HCT116 (cell line): ENCODE data around the gene HTR7. TPM values are rescaled to one million over a fixed set of nuclear protein-coding genes. Genes with fewer than 3 reads are reported as not detected.

Experiments
- ATAC-seq: fragments of 200-7000 bp; cut with Tn5 transposase; 2 replicates; pipeline ENCODE4 v1.9.1; 2020; ENCODE audit warnings: mild to moderate bottlenecking, moderate library complexity
- BruUV-seq: library from RNA; stranded (reverse); fragments of 400-500 nt; replicated peaks from 2 replicates; lab custom pipeline; 2021; lab: Mats Ljungman, UMichigan
- CTCF ChIA-PET: fragments of 300-600 bp; sonication (Branson Sonifier 250); formaldehyde crosslinking; loops from one replicate; lab custom pipeline; 2021; ENCODE audit warnings: antibody characterized with exemption; lab: Charles Lee
- POLR2A ChIA-PET: fragments of 300-600, 350-600 bp; sonication (Branson Sonifier 250); formaldehyde crosslinking; loops from one replicate; lab custom pipeline; 2021; ENCODE audit warnings: antibody characterized with exemption; lab: Charles Lee
- RAD21 ChIA-PET, 2 experiments: fragments of 300-600 bp; sonication (Branson Sonifier 250); formaldehyde crosslinking; loops; one replicate each; lab custom pipeline; 2023; ENCODE audit warnings: low total read pairs in 2 of 2; ENCODE audit not compliant: uncharacterized antibody in 2 of 2, unreplicated experiment in 2 of 2, low non-redundant PET in 1 of 2; lab: Charles Lee
- DNase-seq: peaks from one replicate; pipeline ENCODE4 v3.0.0-alpha.2; 2010; ENCODE audit warnings: low read depth, low spot score
- H2AFZ ChIP-seq: fragments of 200-600 bp; shearing (Covaris generic), sonication (generic); 2 replicates; pipeline ENCODE4 v1.6.1; 2017; ENCODE audit warnings: low read depth, mixed run types, mixed read lengths, antibody characterized with exemption, low read length; ENCODE audit not compliant: poor library complexity, severe bottlenecking
- H3K27ac ChIP-seq: 2 replicates; pipeline ENCODE4 v1.5.1; 2012; ENCODE audit warnings: low read depth, low read length
- H3K27me3 ChIP-seq: fragments of 200-600 bp; sonication (generic); 2 replicates; pipeline ENCODE4 v1.6.1; 2016; ENCODE audit warnings: mixed run types, low read length, mixed read lengths; ENCODE audit not compliant: insufficient read depth
- H3K36me3 ChIP-seq, 2 experiments: fragments of 200-500 bp in 1 of 2; fragments of 200-600 bp in 1 of 2; sonication (Bioruptor generic) in 1 of 2; sonication (generic) in 1 of 2; 2 replicates each; pipeline versions ENCODE4 v1.5.1 to v1.6.1; 2014 to 2016; ENCODE audit warnings: low read length in 2 of 2, inconsistent platforms in 1 of 2, mixed read lengths in 1 of 2, mixed run types in 1 of 2; ENCODE audit not compliant: insufficient read depth in 2 of 2, control insufficient read depth in 1 of 2
- H3K4me1 ChIP-seq, 2 experiments: fragments of 200-600 bp in 1 of 2; sonication (generic) in 1 of 2; 2 replicates each; pipeline versions ENCODE4 v1.5.1 to v1.6.1; 2012 to 2017; ENCODE audit warnings: low read length in 2 of 2, inconsistent platforms in 1 of 2, mild to moderate bottlenecking in 1 of 2, mixed read lengths in 1 of 2, mixed run types in 1 of 2, moderate library complexity in 1 of 2; ENCODE audit not compliant: insufficient read depth in 2 of 2, control insufficient read depth in 1 of 2
- H3K4me2 ChIP-seq: fragments of 200-600 bp; sonication (generic); 2 replicates; pipeline ENCODE4 v1.6.1; 2017; ENCODE audit warnings: mixed run types, low read length, mixed read lengths
- H3K4me3 ChIP-seq, 2 experiments: fragments of 200-600 bp in 1 of 2; sonication (generic) in 1 of 2; replicated peaks in 1 of 2; 2 replicates each; pipeline ENCODE4 v1.5.1; 2011 to 2016; ENCODE audit warnings: low read length in 2 of 2, control low read depth in 1 of 2, low read depth in 1 of 2, mild to moderate bottlenecking in 1 of 2, mixed read lengths in 1 of 2, mixed run types in 1 of 2
- H3K79me2 ChIP-seq: fragments of 200-600 bp; sonication (generic); 2 replicates; pipeline ENCODE4 v1.6.1; 2017; ENCODE audit warnings: mild to moderate bottlenecking, mixed run types, low read length, moderate library complexity, mixed read lengths; ENCODE audit not compliant: insufficient read depth
- H3K9ac ChIP-seq: fragments of 200-600 bp; sonication (generic); 2 replicates; pipeline ENCODE4 v1.6.1; 2016; ENCODE audit warnings: low read length, mixed read lengths
- H3K9me2 ChIP-seq: fragments of 200-600 bp; sonication (generic), shearing (Covaris generic); 2 replicates; pipeline ENCODE4 v1.6.1; 2017; ENCODE audit warnings: mixed run types, mild to moderate bottlenecking, moderate library complexity; ENCODE audit not compliant: insufficient read depth
- H3K9me3 ChIP-seq, 2 experiments: fragments of 200-500 bp in 1 of 2; fragments of 200-600 bp in 1 of 2; sonication (Bioruptor generic) in 1 of 2; sonication (generic) in 1 of 2; 2 replicates each; pipeline ENCODE4 v1.6.1; 2014 to 2017; ENCODE audit warnings: low read length in 2 of 2, mixed read lengths in 2 of 2, inconsistent platforms in 1 of 2, low read depth in 1 of 2, mild to moderate bottlenecking in 1 of 2, mixed run types in 1 of 2, moderate library complexity in 1 of 2; ENCODE audit not compliant: control insufficient read depth in 1 of 2, insufficient read depth in 1 of 2
- H4K20me1 ChIP-seq: fragments of 200-600 bp; sonication (generic), shearing (Covaris generic); 2 replicates; pipeline ENCODE4 v1.6.1; 2017; ENCODE audit warnings: mixed run types, mild to moderate bottlenecking, moderate library complexity; ENCODE audit not compliant: insufficient read depth
- CEBPB ChIP-seq: IDR thresholded peaks from 2 replicates; pipeline ENCODE4 v1.6.1; 2012; ENCODE audit warnings: low read depth
- EGR1 ChIP-seq: IDR thresholded peaks from 2 replicates; pipeline ENCODE4 v1.6.1; 2012; ENCODE audit warnings: low read depth
- EZH2 ChIP-seq: fragments of 200-600 bp; sonication (generic); IDR thresholded peaks from 2 replicates; pipeline ENCODE4 v1.6.1; 2017; ENCODE audit warnings: antibody characterized with exemption, mixed run types
- EZH2phosphoT487 ChIP-seq: fragments of 200-600 bp; IDR thresholded peaks from 2 replicates; pipeline ENCODE4 v1.6.1; 2018; ENCODE audit warnings: antibody characterized with exemption, borderline replicate concordance
- FOSL1 ChIP-seq: IDR thresholded peaks from 2 replicates; pipeline ENCODE4 v1.6.1; 2012; ENCODE audit warnings: low read depth
- POLR2A ChIP-seq: IDR thresholded peaks from 2 replicates; pipeline ENCODE4 v1.7.0; 2011; ENCODE audit warnings: borderline replicate concordance; ENCODE audit not compliant: insufficient read depth, insufficient read length; ENCODE audit errors: extremely low read depth
- POLR2AphosphoS5 ChIP-seq: IDR thresholded peaks from 2 replicates; pipeline ENCODE4 v1.6.1; 2011; ENCODE audit warnings: mild to moderate bottlenecking, low read depth, low read length, moderate library complexity
- RAD21 ChIP-seq: IDR thresholded peaks from 2 replicates; pipeline ENCODE4 v1.6.1; 2012; ENCODE audit warnings: low read depth, mild to moderate bottlenecking
- REST ChIP-seq: IDR thresholded peaks from 2 replicates; pipeline ENCODE4 v1.6.1; 2012; ENCODE audit warnings: low read depth
- SRF ChIP-seq: IDR thresholded peaks from 2 replicates; pipeline ENCODE4 v1.6.1; 2012; ENCODE audit warnings: low read depth
- YY1 ChIP-seq: IDR thresholded peaks from 2 replicates; pipeline ENCODE4 v1.6.1; 2011; ENCODE audit warnings: low read length, low read depth, moderate library complexity, mild to moderate bottlenecking; ENCODE audit not compliant: insufficient replicate concordance; ENCODE audit errors: extremely low read depth
- ZFX ChIP-seq: fragments of 450-650 bp; IDR thresholded peaks from 2 replicates; pipeline ENCODE4 v1.6.1; 2017
- ZNF274 ChIP-seq: fragments of 200-500 bp; sonication (Bioruptor generic); IDR thresholded peaks from 2 replicates; pipeline ENCODE4 v1.6.1; 2014; ENCODE audit warnings: mild to moderate bottlenecking, low read depth, low read length, inconsistent platforms
- intact Hi-C: fragments of 100-400 bp; cut with micrococcal nuclease; formaldehyde crosslinking; loops from 2 replicates; pipeline ENCODE4 v1.10.0; 2022
- total RNA-seq: library from RNA; stranded (reverse); gene quantifications from one replicate; pipeline ENCODE4 v1.2.1, GENCODE V29; 2021; ENCODE audit not compliant: unreplicated experiment

The HTR7 gene
- total RNA-seq, 1 experiment from 2014 or later: 32.2 TPM

- Histone ChIP-seq H3K4me2 (no peak overlapping the region), H3K4me1 (no peaks in the 10 kb centered on the region), H3K9me3 (no peaks in the 10 kb centered on the region), H3K9me2 (no peaks in the 10 kb centered on the region), H3K27ac (no peak overlapping the region), H3K4me3 (no peak overlapping the region), H2AFZ (no peak overlapping the region), H3K79me2 (no peaks in the 10 kb centered on the region), H3K36me3 (no peaks in the 10 kb centered on the region), H3K27me3 (no peaks in the 10 kb centered on the region), H4K20me1 (no peaks in the 10 kb centered on the region), H3K9ac (no peak overlapping the region)
- RAD21 ChIA-PET: no interaction called here
- DNase-seq (no peak), ATAC-seq (no peak)
- BruUV-seq: no TSS peak
- TF ChIP-seq POLR2AphosphoS5: no peak
- no peak for TF ChIP-seq CEBPB
- TF ChIP-seq REST: no peak
- TF ChIP-seq YY1: no peak
- TF ChIP-seq FOSL1: no peak
- no peak for TF ChIP-seq ZFX
- no peak for TF ChIP-seq EZH2phosphoT487
- TF ChIP-seq SRF: no peak
- TF ChIP-seq ZNF274: no peak
- TF ChIP-seq POLR2A: no peak
- no peak for TF ChIP-seq EGR1
- no peak for TF ChIP-seq RAD21
- no peak for TF ChIP-seq EZH2
- intact Hi-C loops: no loop called here
- CTCF ChIA-PET: no interaction called here
- POLR2A ChIA-PET: no interaction called here
Measured at GRCh38 chr10:90707657-90708056, 150.2 kb downstream of the HTR7 start.
